Activated T-cell treated with anti-CD3 and anti-CD28 coated beads for 48 hours (primary cell): ENCODE results near the gene SLC25A34.
"Not testable (repeated sequence)": the region's sequence is repeated elsewhere in the genome, so short reads cannot be mapped to it uniquely, and the experiment has no call there.

ENCODE experiments used
- DNase-seq: peaks from one replicate; pipeline ENCODE4 v3.0.0-alpha.2; 2020; ENCODE audit warnings: low read depth

Gene SLC25A34

GRCh38 chr1:15736038-15736891 lies at the start of gene SLC25A34:
SLC25A34 (plus strand) TSS chr1:15736258; CDS start chr1:15736486, 228 bp downstream.
- DNase-seq = no peak

GRCh38 chr1:15687446-15687845 lies 48.6 kb upstream of the SLC25A34 start:
- DNase-seq = no peak

- DNase-seq = no peak
Measured at GRCh38 chr1:15690317-15690716, 45.7 kb upstream of the SLC25A34 start.

- DNase-seq = no peak
Measured at GRCh38 chr1:15691434-15692032, 44.5 kb upstream of the SLC25A34 start.

- DNase-seq = no peak
Measured at GRCh38 chr1:15692121-15692682, 43.9 kb upstream of the SLC25A34 start.

- DNase-seq = no peak
Measured at GRCh38 chr1:15693371-15693770, 42.7 kb upstream of the SLC25A34 start.

GRCh38 chr1:15696956-15697521 lies 39.0 kb upstream of the SLC25A34 start:
- no peak for DNase-seq

- DNase-seq = no peak
Measured at GRCh38 chr1:15698201-15698600, 37.9 kb upstream of the SLC25A34 start.

GRCh38 chr1:15699321-15699720 lies 36.7 kb upstream of the SLC25A34 start:
- not testable (repeated sequence) for DNase-seq

GRCh38 chr1:15700508-15700907 lies 35.5 kb upstream of the SLC25A34 start:
- no peak for DNase-seq

- DNase-seq = no peak
Measured at GRCh38 chr1:15701784-15702183, 34.3 kb upstream of the SLC25A34 start.

GRCh38 chr1:15702722-15703550 lies 33.1 kb upstream of the SLC25A34 start:
- DNase-seq = no peak

GRCh38 chr1:15703562-15703961 lies 32.5 kb upstream of the SLC25A34 start:
- DNase-seq = no peak

GRCh38 chr1:15704526-15705183 lies 31.4 kb upstream of the SLC25A34 start:
- no peak for DNase-seq

- DNase-seq = no peak
Measured at GRCh38 chr1:15705184-15705566, 30.9 kb upstream of the SLC25A34 start.

- no peak for DNase-seq
Measured at GRCh38 chr1:15706751-15707150, 29.3 kb upstream of the SLC25A34 start.

- no peak for DNase-seq
Measured at GRCh38 chr1:15707239-15707925, 28.7 kb upstream of the SLC25A34 start.

GRCh38 chr1:15708486-15709137 lies 27.4 kb upstream of the SLC25A34 start:
- DNase-seq = no peak

GRCh38 chr1:15709226-15709625 lies 26.8 kb upstream of the SLC25A34 start:
- no peak for DNase-seq

- DNase-seq = no peak
Measured at GRCh38 chr1:15712168-15712567, 23.9 kb upstream of the SLC25A34 start.
